CD4-positive, alpha-beta T cell treated with Interleukin-1 beta for 1 hour (primary cell): ENCODE measurements around the gene SLC12A4.
"Not testable (repeated sequence)": the region's sequence is repeated elsewhere in the genome, so short reads cannot be mapped to it uniquely, and the experiment has no call there.

Experiments
- DNase-seq, 2 donors: peaks; one replicate each; pipeline ENCODE4 v3.0.0-alpha.2; 2020 to 2022

SLC12A4 gene

DNA sequence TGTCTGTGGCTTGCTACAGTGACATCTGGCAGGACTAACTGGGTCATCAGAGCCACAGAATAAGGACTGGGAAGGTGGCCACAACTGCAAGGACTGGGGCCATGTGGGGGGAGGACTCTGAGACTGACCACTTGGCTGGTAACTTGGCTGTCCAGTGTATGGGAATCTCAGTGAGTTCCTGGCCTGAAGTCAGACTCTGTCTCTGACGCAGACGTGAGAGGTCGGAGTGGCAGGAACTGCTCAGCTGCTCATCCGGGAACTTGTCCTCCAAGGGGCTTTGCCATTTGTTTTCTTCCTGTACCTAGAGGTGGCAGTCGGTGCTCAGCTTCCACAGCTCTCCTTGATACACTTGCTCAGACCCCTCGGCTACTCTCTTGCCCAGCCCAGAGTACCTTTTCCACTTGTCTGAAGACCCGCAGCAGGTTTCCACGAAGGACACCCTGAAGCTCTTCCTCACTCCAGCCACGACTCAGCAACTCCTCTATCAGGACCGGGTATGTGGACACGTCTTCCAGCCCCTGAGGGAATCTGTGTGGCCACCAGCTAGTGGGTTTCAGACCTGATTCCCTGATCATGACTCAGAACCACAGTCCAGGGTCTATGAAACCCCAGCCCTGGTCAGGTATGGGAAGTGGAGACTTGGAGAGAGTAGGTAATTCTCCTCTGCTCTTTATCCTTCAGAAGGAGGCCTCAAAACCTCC is 19.2 kb upstream of the SLC12A4 start:
- DNase-seq = no peak

DNA sequence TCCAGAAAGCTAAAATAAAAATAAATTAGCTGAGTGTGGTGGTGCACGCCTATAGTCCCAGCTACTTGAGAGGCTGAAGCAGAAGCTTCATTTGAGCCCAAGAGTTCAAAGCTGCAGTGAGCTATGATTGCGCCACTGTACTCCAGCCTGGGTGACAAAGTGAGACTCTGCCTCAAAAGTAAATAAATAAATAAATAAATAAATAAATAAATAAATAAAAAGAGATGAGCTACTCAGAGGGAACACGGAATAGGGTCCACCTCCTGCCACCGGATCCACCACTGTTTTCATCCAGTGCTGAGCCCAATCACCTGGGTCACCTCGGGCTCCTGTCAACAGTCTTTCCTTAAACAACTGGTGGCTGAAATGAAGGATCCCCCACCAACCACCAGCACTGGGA is 18.5 kb upstream of the SLC12A4 start:
- no peak for DNase-seq

DNA sequence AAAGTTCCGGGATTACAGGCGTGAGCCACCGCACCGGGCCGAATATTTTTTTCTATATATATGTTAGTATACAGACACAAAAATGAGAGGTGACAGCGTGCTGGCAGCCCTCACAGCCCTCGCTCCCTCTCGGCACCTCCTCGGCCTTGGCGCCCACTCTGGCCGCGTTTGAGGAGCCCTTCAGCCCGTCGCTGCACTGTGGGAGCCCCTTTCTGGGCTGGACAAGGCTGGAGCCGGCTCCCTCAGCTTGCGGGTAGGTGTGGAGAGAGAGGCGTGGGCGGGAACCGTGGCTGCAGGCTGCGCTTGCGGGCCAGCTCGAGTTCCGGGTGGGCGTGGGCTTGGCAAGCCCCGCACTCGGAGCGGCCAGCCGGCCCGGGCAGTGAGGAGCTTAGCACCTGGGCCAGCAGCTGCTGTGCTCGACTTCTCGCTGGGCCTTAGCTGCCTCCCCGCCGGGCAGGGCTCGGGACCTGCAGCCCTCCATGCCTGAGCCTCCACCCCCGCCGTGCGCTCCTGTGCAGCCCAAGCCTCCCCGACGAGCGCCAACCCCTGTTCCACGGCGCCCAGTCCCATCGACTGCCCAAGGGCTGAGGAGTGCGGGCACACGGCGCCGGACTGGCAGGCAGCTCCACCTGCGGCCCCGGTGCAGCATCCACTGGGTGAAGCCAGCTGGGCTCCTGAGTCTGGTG is 13.7 kb upstream of the SLC12A4 start:
- DNase-seq = no peak

DNA sequence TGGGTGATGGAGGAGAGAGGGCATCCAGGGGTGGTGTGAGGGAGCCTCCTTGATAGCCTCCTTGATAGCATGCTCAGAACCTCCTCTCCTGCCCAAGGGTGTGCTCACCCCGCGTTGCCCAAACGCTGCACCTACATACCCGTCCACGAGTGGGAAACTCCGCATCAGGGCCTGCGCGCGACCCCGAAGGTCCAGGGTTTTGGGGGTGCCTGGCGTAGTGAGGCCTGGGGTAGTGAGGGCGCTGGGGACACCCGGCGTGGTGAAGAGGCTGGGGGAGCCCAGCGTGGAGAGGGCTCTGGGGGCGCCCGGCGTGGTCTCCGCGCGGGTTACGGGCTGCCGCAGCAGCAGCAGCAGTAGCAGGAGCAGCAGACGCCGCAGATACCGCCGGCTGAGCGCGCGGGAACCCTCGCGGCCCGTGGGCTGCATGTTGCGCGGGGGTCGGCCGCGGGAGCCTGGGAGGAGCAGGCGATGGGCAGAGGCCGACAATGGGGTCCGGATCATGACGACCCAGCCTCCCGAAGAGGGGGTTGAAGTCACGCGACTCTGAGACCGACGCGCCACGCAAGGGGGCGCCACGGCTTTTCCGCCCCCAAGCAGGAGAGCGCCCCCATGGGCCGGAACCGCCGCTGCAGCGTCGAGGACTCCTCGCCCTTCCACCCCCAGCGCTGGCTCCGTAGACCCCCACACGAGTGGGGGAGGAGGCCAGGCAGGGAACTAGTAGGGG is 11.7 kb upstream of the SLC12A4 start, which contains the start of gene DPEP3:
DPEP3 (minus strand) TSS at position 545 of the 724 bp plus-strand sequence; CDS start at position 426, 119 bp downstream.
- DNase-seq = peak in 1 of 2 donors; percentile 14

DNA sequence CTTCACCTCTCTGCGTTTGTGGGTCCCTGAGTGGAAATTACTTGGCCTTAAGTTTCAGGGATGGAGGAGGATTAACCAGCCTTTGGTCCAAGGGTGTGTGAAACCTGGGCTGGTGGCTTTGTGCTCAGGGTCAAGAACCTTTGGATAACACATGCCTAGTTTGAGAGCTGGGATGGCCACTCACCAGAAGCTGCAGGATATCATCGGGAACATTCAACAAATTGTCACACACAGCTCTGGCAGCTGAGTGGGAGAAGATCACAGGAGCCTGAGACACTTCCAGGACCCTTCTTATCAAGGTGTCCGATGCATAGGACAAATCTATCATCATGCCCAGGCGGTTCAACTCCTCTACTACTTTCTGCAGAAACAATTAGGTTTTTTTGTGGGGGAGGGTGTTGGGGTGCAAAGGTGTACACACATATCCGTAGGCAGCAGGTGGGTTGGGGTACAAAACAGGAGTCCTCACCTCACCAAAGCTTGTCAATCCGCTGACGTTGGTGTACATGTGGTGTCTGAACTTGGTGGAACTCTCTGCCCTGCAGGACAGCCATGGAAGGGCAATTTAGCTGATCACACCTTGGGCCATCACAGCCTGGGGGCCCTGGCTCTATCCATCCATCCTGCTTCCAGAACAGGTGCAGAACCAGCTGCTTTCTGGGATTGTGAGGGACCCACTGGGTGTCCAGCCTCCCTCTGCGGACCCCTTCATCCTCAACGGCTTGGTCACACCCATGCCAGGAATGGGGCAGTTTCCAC is 9.2 kb upstream of the SLC12A4 start:
- no peak for DNase-seq

DNA sequence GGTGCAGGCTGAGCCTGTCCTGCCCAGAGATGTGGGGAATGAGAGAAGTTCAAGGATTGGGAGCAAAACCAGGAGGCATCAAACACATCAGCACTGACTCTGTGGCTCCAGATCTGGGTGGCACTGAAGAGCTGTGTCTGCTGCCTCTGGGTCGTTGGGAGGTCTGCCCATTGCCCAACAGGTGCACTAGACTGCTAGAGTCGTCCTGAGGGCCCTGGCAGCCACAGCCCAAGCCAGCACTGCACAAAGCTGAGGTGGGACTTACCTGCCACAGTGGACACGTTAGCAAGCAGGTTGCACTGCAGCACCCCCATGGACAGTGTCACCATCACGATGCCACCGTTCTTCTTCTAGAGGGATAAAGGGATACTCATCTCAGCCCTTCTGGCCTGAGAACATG is 8.6 kb upstream of the SLC12A4 start:
- DNase-seq = no peak

DNA sequence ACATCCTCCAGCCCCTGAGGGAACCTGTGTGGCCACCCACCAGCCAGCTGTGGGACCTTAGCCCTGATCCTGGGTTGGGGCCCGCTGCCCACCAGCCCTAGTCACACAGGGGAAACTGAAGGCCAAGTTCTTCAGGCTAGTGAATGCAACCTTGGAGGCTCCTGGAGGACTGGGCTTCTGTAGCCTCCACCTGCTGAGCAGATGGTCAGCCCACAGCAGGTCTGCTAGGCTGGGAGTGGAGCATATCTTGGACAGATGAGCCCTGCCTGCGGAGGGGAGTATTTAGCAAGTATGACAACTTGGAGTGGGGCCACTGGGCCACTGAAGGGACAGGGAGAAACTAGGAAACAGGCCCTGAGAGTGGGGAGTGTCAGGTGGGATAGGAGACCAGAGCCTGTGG is 7.8 kb upstream of the SLC12A4 start:
- DNase-seq = no peak

DNA sequence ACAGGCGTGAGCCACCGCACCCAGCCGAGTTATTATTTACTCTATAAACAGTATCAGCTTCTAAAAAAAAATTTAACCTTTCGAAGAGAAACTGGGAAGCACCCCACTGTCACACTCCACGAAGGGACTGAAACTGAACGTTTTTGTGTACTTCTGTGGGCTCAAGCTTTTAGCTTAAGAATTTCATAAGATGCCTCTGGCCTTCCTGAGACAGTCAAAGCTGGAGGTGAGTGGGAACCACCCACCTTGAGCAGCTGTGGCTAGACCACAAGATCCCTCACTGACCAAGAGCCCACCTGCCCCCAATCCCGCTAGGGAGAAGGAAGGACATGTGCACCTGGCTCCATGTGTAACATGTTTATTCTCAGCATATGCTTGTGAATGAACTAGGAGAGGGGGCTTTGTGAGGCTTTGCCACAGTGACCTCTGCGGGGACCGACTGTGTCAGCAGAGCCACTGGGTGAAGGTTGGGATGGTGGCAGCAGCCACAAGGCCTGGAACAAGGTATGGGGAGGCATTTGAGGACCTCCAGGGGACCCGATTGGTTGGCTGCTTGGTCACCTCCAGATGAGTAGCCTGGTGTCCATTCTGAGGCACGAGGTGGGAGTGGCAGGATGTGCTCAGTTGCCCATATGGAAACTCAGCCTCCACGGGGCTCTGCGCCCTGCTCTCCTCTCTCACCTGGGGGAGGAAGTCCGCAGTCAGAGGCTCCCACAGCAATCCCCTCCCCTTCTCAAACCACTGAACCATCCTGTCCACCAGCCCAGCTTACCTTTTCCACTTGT is 7.1 kb upstream of the SLC12A4 start:
- DNase-seq = no peak

DNA sequence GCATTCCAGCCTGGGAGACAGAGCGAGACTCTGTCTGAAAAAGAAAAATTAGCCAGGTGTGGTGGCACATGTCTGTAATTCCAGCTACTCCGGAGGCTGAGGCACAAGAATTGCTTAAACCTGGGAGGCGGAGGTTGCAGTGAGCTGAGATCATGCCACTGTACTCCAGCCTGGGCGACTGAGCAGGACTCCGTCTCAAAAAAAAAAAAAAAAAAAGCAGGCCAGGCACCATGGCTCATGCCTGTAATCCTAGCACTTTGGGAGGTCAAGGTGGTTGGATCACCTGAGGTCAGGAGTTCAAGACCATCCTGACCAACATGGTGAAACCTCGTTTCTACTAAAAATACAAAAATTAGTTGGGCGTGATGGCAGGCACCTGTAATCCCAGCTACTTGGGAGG is 3.8 kb upstream of the SLC12A4 start:
- not testable (repeated sequence) for DNase-seq

DNA sequence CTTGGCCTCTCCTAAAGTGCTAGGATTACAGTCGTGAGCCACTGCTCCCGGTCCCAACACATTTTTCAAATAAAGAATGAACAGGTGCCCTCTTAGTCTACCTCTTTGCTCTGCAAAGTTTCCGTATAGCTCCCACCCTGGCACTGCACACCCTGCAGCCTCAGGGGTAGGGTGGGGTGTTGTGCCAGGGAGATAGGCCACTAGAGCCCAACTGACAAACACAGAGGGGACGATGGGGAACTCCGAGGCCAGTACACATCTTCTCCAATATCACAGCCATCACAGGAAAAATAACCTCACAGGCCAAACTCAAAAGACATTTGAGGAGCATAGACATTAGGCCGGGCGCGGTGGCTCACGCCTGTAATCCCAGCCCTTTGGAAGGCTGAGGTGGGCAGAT is 2.7 kb upstream of the SLC12A4 start:
- no peak for DNase-seq

DNA sequence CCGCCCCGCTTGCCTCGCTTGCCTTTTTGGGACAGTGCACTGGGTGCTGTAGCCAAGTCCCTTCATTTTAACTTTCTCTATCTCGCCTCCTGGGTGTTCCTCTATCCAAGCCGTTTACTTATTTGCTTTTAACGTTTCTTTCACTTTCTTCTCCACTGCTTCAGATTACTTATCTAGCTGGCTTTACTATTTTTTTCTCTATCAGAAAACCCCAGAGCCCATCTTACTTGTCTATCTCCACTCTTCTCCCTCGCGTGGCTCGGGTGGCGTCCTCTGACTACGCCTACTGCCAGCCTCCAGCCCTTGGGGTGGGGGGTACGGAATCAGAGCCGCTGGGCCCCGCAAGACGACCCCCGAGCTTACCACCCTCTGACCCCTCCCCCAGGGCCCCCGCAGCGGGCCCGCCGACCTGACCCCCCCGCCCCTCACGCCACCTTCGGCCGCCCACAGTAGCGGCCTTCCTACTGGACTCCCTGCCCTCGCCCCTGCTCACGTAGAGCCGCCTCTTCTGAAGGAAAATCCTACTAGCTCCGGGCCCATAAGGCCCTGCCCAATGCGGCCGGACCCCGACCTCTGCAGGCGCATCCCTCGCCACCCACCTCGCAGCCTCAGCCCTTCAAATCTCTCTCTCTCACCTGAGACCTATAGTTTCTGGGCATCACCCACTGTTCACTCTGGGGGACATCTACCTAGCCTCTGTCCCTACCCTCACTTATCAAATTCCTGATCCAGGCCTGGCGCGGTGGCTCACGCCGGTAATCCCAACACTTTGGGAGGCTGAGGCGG is 1.0 kb upstream of the SLC12A4 start:
- peak in 1 of 2 donors; percentile 29 for DNase-seq

DNA sequence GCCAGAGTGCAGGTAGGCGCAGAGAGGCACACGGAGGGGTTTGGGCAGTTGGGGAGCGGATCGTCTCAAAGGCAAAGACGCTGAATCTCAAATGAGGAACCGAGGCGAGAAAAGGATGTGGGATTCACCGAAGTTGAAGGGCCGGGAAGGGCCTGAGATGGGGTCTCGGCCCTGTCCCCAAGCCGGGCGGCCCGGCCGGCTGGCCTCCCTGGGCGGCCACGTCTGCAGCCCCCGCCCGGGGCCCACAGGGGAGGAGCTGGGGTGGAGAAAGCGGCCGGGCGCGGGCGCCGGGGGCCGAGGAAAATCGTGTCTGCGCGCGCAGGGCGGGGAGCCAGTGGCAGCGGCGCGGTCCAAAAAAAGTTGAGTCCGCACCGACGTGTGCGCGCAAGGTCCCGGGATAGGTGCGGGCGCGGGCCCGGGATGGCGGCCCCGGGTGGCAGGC is 458 bp downstream of the SLC12A4 start:
- DNase-seq = peak; percentile 17 to 27

DNA sequence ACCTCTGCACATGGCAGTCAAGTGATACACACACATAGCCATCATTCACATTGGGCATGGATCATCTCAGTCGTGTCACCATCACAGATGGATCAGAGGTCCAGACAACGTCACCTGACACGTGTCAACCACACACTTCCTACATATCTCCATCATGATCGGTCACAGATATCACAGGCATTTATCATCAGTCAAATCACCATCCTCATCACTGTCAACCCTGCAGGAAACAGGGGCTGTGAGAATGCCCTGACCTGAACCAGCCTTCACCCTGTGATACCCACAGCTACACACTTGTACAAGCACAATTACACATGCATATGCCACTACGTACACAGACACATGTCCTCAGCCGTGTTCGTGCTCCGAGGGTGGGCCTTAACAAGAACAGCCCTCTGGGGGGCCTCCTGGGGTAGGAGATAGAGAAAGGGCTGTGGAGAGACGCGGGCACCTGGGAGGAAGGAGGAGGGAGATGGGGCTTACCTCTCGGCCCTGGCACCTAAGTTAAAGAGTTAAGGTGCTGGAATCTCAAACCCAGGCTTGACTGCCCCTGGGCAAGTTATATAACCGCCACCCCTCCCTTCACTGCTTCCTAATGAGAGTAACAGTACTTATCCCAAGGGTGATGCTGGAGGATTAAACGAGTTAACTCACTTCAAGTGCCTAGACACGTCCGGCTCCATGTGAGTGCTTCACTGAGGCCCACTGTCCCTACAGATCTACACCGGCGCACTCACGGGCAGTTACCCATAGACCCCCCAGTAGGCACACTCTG is 1.1 kb downstream of the SLC12A4 start:
- peak in 1 of 2 donors; percentile 28 for DNase-seq

DNA sequence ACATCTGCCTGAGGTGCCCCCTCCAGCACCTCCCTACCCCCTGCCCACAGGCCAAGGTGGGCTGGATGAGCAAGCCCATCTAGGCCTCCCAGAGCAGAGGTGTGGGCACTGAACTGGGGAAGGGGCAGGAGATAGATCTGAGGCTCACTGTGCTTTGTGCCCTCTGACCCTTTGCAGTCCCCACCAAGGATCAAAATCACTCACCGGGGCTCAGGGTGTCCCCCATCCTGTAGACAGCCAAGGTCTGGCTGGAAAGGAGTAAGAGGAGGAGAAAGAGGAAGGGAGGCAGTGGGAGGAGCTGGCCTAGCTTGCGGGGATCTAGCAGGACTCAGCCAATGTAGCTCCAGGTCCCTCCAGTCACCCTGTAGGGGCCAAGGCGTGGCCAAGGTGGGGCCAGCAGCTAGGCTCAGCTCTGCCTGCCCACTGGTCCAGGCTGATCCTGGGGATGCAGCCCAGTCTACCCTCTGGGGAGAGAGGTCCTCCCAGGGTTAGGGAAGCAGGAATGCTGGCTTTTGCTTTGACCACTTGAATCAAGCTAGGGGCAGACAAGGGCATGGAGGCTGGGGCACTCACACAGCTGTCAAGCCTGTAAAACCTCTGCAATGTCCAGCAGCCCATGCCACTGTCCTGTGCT is 1.8 kb downstream of the SLC12A4 start:
- DNase-seq = no peak

DNA sequence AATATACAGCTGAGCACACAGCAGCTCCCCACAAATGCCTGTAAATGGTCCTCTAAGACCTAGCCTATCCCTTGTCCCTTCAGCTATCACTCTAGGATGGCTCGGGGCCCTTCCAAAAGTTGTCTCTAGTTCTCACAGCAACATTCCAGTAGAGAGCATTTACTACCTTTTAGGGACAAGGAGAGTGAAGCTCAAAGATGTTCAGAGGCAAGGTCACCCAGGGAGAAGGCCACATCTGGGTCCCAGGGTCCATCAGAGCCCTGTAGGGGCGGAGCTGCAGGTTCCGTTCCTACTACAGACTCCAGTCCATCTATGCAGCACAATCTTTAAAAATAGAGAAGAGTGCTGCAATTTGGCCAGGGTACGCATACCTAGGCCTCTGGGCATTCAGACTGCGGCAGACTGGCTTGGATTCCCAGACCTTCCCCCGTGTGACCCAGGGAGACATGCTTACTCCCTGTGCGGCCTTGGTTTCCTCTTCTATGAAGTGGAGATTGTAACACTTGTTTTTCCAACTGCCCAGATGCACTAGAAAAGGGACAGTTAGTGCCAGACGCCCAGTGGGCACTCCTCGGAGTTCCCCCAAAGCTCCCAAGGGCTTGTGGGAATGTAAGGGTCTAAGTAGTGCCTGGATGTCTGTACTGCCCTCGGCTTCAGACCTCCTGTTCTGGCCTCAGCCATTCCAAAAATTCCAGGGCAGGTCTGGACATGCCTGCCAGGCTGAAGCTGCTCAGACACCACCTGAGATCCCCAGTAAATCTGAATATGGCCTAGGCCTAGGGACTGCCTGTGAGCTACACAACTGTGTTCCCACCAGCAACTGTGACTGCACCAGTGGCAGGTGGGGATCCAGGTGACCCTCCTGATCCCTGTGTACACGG is 2.5 kb downstream of the SLC12A4 start:
- DNase-seq = no peak

DNA sequence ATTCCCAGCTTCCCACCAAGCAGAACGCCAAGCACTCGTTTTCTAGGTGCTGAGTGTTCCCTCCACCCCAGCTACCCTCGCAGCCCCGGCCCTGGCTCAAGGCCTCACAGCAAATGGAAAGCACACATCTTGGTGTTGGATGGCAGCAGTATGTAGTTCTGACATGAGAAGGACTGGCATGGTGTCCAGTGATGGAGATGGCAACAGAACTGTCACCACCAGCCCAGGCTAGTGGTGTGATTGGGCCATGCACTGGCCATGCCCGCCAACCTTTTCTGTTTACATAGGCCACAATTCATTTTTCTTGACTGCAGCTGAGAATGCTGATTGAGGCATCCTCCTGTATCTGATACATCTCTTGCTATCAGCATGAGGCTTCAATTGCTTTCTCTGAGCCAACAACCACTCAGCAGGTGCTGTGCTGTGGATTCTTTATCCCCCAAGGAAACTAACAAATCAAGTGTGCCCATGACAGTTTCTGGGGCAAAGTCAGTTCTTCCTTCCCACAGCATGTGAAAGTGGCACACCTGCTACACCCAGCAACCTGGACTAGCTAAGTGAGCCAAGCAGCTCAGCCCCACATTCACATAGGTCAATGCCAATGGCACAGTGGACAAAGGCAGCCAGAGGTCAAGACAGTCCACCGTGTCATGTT is 3.8 kb downstream of the SLC12A4 start:
- DNase-seq = no peak

DNA sequence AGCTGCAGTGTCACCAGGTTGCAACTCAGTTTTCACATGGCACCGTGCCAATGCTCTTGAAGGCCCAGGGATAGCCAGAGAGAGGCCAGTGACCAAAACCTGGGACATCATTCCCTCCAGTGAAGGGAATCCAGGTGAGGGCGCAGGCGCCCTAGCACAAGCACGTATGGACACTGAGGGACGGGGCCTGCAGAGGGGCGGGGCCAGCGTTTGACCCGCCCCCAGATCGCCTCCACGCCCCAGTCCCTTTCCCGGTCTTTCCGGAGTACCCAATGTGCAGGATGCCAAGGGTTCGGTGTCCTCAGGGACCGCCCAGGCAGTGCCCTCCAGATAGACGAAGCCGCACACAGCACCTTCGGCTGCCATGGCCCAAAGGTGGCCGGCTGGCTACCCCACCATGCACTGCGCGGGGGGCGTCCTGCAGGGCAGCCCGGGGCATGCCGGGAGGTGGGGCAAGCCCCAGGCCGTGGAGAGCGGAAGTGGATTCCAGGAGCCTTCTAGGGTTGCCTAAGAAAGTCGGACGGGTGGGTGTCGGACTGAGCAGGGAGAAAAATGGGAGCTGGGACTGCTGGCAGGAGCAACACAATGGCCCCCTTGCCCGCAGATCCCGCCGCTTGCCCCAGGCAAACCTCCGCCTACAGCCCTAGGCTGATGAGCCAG is 4.6 kb downstream of the SLC12A4 start:
- DNase-seq = no peak

DNA sequence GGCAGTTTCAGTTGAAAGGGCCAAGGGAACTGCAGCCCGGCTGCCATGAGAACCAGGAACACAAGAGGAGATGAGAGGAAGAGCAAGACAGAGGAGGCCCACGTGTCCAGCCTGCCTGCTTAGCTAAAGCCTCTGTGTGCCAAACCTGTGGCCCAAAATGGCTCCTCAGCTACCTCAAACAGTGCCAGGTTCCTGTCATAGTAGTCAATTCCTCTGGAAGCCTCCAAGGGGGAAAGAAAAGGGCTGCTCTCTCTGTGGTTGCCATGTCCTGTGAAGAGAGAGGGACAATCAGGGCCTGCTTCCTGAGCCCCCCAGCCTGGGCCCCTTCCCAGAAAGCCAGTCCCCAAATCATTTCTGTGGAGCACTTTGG is 5.2 kb downstream of the SLC12A4 start:
- DNase-seq = no peak
